ENCODE data around the gene SLC1A6. TPM values are rescaled to one million over a fixed set of nuclear protein-coding genes. Genes with fewer than 3 reads are reported as not detected.
"Not testable (repeated sequence)": the region's sequence is repeated elsewhere in the genome, so short reads cannot be mapped to it uniquely, and the experiment has no call there.

Gene SLC1A6
- total and polyA plus RNA-seq, 7 donors: 0.06 TPM; not detected in 6

DNA sequence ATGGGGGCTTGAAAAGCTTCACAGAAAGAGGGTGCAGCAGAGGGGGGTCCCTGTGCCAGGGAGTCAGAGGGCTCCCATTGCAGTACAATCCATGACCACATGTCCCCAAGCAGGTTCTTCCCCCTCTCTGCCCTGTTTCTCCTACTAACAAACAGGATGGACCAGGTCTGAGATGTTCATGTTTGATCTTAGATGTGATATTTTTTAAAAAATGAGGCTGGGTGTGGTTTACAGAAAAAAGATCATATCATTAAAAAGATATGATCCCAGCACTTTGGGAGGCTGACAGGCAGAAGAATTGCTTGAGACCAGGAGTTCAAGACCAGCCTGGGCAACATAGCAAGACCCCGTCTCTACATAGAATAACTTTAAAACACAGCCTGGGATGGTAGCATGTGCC is 29.2 kb downstream of the SLC1A6 start:
- no peak for DNase-seq
- no peak overlapping the region for H3K27ac ChIP-seq
- no peaks in the 10 kb centered on the region for H3K36me3 ChIP-seq
- H3K9me3 ChIP-seq: no peaks in the 10 kb centered on the region
- WGBS, 2 donors: 89 to 93% methylated on average over 1 of the region's 1 CpG
- no peak for TF ChIP-seq POLR2A (IDR thresholded peaks at IDR 0.05)
- H3K27me3 ChIP-seq: peaks cover 0 to 15% (median 9%) of the 10 kb centered on the region in 3 donors
- no peak overlapping the region for H3K4me3 ChIP-seq
- H3K4me1 ChIP-seq: no peaks in the 10 kb centered on the region
- intact Hi-C loops (cut with DNase I): no loop called here

DNA sequence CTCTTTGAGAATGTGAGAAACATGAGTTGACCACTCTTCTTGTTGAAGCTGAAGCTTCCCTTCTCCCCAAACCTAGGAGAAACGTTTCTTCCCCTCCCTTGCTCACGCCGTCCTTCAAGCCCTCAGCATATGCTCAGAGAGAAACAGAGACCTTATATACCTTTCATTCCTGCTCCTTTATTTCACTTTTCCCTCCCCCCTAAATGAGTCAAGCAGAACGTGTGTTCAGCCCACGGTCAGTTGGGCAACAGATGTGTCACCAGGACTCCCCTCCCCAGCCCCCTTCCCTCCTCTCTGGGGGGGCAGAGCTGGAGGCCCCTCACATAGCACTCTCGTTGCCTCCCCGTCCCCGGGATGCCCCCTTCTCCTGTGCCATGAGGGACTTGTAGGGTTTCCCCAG is 29.8 kb downstream of the SLC1A6 start:
- intact Hi-C loops (cut with DNase I): no loop called here
- Histone ChIP-seq H3K4me3 (no peak overlapping the region), H3K27ac (no peak overlapping the region), H3K27me3 (peaks cover 0 to 15% (median 9%) of the 10 kb centered on the region in 3 donors), H3K9me3 (no peaks in the 10 kb centered on the region), H3K4me1 (no peaks in the 10 kb centered on the region), H3K36me3 (no peaks in the 10 kb centered on the region)
- no peak for DNase-seq
- TF ChIP-seq POLR2A (IDR thresholded peaks at IDR 0.05) (no peak), EP300 (IDR thresholded peaks at IDR 0.05) (no peak), POLR2AphosphoS5 (IDR thresholded peaks at IDR 0.05) (no peak)
- 66 to 74% methylated on average over 8 of the region's 8 CpGs for WGBS, 2 donors

DNA sequence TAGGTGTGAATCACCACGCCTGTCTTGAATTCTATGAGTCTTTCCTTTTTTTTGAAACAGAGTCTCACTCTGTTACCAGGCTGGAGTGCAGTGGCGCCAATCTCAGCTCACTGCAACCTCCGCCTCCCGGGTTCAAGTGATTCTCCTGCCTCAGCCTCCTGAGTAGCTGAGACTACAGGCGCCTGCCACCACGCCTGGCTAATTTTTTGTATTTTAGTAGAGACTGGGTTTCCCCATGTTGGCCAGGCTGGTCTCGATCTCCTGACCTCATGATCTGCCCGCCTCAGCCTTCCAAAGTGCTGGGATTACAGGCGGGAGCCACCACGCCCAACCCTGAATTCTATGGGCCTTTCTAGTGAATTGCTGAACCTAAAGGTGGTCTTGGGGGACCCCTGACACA is 30.3 kb downstream of the SLC1A6 start:
- H3K36me3 ChIP-seq; H3K27ac ChIP-seq; DNase-seq; H3K4me1 ChIP-seq; intact Hi-C loops (cut with DNase I); H3K9me3 ChIP-seq; H3K4me3 ChIP-seq: not testable (repeated sequence)
- peaks cover 0 to 11% (median 8%) of the 10 kb centered on the region in 3 donors for H3K27me3 ChIP-seq
- WGBS, 2 donors: 83 to 87% methylated on average over 10 of the region's 10 CpGs

DNA sequence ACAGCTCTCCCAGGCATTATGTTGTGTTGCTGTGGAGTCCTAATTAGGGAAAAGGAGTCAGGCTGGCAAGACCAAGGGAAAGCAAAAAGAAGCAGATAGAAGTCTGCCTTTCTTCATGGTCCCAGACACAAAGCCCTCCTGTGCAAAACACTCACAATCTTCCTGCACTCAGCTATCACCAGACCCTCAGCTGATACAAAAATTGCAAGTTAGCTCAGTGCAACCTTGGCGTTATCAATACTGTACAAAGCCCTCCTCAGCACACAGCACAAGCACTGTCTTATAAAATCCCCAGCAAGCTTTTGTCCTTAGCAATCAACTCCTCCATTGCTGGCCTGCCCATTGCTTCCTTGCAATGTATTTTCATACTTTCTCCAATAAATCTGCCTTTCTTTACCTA is 35.2 kb downstream of the SLC1A6 start:
- H3K9me3 ChIP-seq: no peaks in the 10 kb centered on the region
- no peaks in the 10 kb centered on the region for H3K36me3 ChIP-seq
- intact Hi-C loops (cut with DNase I): no loop called here
- WGBS, 2 donors: 71 to 84% methylated on average over 1 of the region's 1 CpG
- no peak overlapping the region for H3K4me3 ChIP-seq
- H3K27ac ChIP-seq: no peak overlapping the region
- no peaks in the 10 kb centered on the region for H3K27me3 ChIP-seq
- TF ChIP-seq, protein P1, sequence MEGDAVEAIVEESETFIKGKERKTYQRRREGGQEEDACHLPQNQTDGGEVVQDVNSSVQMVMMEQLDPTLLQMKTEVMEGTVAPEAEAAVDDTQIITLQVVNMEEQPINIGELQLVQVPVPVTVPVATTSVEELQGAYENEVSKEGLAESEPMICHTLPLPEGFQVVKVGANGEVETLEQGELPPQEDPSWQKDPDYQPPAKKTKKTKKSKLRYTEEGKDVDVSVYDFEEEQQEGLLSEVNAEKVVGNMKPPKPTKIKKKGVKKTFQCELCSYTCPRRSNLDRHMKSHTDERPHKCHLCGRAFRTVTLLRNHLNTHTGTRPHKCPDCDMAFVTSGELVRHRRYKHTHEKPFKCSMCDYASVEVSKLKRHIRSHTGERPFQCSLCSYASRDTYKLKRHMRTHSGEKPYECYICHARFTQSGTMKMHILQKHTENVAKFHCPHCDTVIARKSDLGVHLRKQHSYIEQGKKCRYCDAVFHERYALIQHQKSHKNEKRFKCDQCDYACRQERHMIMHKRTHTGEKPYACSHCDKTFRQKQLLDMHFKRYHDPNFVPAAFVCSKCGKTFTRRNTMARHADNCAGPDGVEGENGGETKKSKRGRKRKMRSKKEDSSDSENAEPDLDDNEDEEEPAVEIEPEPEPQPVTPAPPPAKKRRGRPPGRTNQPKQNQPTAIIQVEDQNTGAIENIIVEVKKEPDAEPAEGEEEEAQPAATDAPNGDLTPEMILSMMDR (IDR thresholded peaks at IDR 0.05): no peak
- TF ChIP-seq POLR2AphosphoS5 (IDR thresholded peaks at IDR 0.05) (no peak), EP300 (IDR thresholded peaks at IDR 0.05) (no peak), POLR2A (IDR thresholded peaks at IDR 0.05) (no peak)
- no peak for DNase-seq
- H3K4me1 ChIP-seq: no peaks in the 10 kb centered on the region

DNA sequence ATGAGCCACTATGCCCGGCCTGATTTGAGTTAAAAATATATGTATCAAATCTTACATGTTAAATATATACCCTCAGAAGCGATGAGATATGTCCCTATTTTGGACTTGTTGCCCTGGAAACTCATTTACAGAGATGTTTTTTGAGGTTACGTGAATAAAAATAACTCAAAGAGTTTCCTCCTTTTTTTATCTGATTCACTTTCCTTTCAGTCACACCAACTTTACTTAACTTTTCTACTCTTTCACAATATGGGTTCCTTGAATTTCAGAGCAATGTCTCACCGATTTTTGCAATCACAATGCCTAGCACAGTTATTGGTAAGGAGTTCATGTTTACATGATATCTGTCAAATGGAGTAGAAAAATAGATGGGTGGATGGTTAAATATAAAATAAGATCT is 36.1 kb downstream of the SLC1A6 start:
- TF ChIP-seq POLR2A (IDR thresholded peaks at IDR 0.05) (no peak), POLR2AphosphoS5 (IDR thresholded peaks at IDR 0.05) (no peak), EP300 (IDR thresholded peaks at IDR 0.05) (no peak)
- TF ChIP-seq, protein P1 (IDR thresholded peaks at IDR 0.05): no peak
- no peaks in the 10 kb centered on the region for H3K4me1 ChIP-seq
- WGBS, 2 donors: 45 to 67% methylated on average over 4 of the region's 4 CpGs
- no peaks in the 10 kb centered on the region for H3K27me3 ChIP-seq
- H3K36me3 ChIP-seq: no peaks in the 10 kb centered on the region
- H3K9me3 ChIP-seq: no peaks in the 10 kb centered on the region
- DNase-seq: no peak
- H3K4me3 ChIP-seq: no peak overlapping the region
- intact Hi-C loops (cut with DNase I): no loop called here
- H3K27ac ChIP-seq: no peak overlapping the region

DNA sequence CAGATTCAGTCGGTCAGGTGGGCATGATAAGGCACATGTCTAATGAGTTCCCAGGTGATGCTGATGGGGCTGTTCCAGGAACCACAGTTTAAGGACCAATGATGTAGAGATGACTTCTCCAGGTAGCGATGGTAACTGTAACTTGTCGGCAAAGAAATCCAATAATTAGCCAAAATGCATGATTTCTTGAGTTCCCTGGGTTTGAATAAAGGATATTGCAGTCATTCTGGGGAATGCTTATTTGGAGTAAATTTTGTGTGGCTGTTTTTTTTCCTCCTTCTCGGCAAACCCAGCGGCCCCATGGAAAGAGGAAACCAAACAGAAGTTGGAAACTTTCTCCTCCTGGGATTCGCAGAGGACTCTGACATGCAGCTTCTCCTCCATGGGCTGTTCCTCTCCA is 38.5 kb downstream of the SLC1A6 start, which contains the start of gene OR7C2:
OR7C2 (plus strand) TSS at position 301 of the 400 bp plus-strand sequence; CDS start at position 301, 0 bp downstream.
- Histone ChIP-seq H3K27me3 (no peaks in the 10 kb centered on the region), H3K27ac (no peak within 1 kb of the TSS), H3K9me3 (no peaks in the 10 kb centered on the region), H3K4me1 (no peaks in the 10 kb centered on the region), H3K36me3 (no peaks in the 10 kb centered on the region), H3K4me3 (no peak within 1 kb of the TSS)
- DNase-seq: no peak
- TF ChIP-seq, protein P1 (IDR thresholded peaks at IDR 0.05): no peak
- TF ChIP-seq EP300 (IDR thresholded peaks at IDR 0.05) (no peak), POLR2A (IDR thresholded peaks at IDR 0.05) (no peak), POLR2AphosphoS5 (IDR thresholded peaks at IDR 0.05) (no peak)
- WGBS, 2 donors: 89 to 93% methylated on average over 6 of the region's 6 CpGs
- intact Hi-C loops (cut with DNase I): no loop called here
